ENCODE measurements around the gene PJA1. TPM values are rescaled to one million over a fixed set of nuclear protein-coding genes. Genes with fewer than 3 reads are reported as not detected.

The PJA1 gene
- total RNA-seq, 1 experiment from 2014 or later: 43.1 TPM

DNA sequence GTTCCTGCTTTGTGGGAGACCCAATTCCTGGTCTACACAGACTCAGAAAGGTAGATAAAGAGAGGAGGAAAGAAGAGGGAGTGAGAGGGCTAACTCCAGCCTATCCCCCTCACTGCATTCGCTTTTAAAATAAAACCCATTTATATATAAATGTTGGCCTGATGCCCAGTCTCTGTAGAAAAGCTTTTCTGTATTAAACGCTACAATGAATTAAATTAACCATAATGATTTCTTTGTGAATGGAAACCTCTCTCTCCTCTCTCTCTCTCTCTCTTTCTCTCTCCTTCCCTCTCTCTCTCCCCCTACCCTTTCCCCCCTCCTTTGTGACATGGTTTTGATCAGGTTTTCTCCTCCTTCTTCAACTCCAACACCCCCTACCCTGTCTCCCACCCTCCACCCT is 34.8 kb downstream of the PJA1 start:
- DNase-seq (ENCODE audit: low spot score): no peak
- CTCF ChIA-PET: interaction anchor here (1.2 to 1.4 kb wide), 2 partner anchors 92 to 302 kb away, joined by 3 to 5 read pairs; partner anchors contain the start of gene EFNB1
- POLR2A ChIA-PET: interaction anchor here (0.7 kb wide), 1 partner anchor 39 kb away, joined by 3 read pairs; no protein-coding TSS in a partner anchor
- no peak for ATAC-seq
- Mint-ChIP-seq H3K4me1 (peaks cover 47% of the 10 kb centered on the region), H3K36me3 (no peaks in the 10 kb centered on the region), H3K27me3 (ENCODE audit: low read depth) (peaks cover 42% of the 10 kb centered on the region), H3K27ac (no peak overlapping the region), H3K9me3 (no peaks in the 10 kb centered on the region), H3K4me3 (no peak overlapping the region)
- TF ChIP-seq ZBTB43 (CRISPR knock-in tag; IDR thresholded peaks at IDR 0.05) (no peak), TEAD4 (CRISPR knock-in tag; IDR thresholded peaks at IDR 0.05) (no peak), NFE2L1 (CRISPR knock-in tag; IDR thresholded peaks at IDR 0.05) (no peak), EMX1 (CRISPR knock-in tag; IDR thresholded peaks at IDR 0.05) (no peak), ZNF232 (CRISPR knock-in tag; IDR thresholded peaks at IDR 0.05) (no peak), FOXP4 (CRISPR knock-in tag; IDR thresholded peaks at IDR 0.05) (no peak), SP1 (CRISPR knock-in tag; conservative IDR thresholded peaks at IDR 0.05) (no peak), SOX15 (CRISPR knock-in tag; IDR thresholded peaks at IDR 0.05) (no peak), TP53 (CRISPR knock-in tag; IDR thresholded peaks at IDR 0.05) (no peak), NR2C2 (CRISPR knock-in tag; IDR thresholded peaks at IDR 0.05) (no peak), CBFB (CRISPR knock-in tag; IDR thresholded peaks at IDR 0.05; ENCODE audit: low read depth) (no peak), FOXJ3 (CRISPR knock-in tag; IDR thresholded peaks at IDR 0.05; ENCODE audit: borderline replicate concordance) (no peak), GTF2I (CRISPR knock-in tag; conservative IDR thresholded peaks at IDR 0.05) (no peak), OVOL2 (CRISPR knock-in tag; IDR thresholded peaks at IDR 0.05; ENCODE audit: borderline replicate concordance) (no peak), TCF7 (CRISPR knock-in tag; IDR thresholded peaks at IDR 0.05; ENCODE audit: low read depth) (no peak), FOXK1 (CRISPR knock-in tag; IDR thresholded peaks at IDR 0.05) (no peak)
- TF ChIP-seq, protein P1, sequence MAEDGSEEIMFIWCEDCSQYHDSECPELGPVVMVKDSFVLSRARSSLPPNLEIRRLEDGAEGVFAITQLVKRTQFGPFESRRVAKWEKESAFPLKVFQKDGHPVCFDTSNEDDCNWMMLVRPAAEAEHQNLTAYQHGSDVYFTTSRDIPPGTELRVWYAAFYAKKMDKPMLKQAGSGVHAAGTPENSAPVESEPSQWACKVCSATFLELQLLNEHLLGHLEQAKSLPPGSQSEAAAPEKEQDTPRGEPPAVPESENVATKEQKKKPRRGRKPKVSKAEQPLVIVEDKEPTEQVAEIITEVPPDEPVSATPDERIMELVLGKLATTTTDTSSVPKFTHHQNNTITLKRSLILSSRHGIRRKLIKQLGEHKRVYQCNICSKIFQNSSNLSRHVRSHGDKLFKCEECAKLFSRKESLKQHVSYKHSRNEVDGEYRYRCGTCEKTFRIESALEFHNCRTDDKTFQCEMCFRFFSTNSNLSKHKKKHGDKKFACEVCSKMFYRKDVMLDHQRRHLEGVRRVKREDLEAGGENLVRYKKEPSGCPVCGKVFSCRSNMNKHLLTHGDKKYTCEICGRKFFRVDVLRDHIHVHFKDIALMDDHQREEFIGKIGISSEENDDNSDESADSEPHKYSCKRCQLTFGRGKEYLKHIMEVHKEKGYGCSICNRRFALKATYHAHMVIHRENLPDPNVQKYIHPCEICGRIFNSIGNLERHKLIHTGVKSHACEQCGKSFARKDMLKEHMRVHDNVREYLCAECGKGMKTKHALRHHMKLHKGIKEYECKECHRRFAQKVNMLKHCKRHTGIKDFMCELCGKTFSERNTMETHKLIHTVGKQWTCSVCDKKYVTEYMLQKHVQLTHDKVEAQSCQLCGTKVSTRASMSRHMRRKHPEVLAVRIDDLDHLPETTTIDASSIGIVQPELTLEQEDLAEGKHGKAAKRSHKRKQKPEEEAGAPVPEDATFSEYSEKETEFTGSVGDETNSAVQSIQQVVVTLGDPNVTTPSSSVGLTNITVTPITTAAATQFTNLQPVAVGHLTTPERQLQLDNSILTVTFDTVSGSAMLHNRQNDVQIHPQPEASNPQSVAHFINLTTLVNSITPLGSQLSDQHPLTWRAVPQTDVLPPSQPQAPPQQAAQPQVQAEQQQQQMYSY (CRISPR knock-in tag; IDR thresholded peaks at IDR 0.05): no peak
- TF ChIP-seq, protein P2, sequence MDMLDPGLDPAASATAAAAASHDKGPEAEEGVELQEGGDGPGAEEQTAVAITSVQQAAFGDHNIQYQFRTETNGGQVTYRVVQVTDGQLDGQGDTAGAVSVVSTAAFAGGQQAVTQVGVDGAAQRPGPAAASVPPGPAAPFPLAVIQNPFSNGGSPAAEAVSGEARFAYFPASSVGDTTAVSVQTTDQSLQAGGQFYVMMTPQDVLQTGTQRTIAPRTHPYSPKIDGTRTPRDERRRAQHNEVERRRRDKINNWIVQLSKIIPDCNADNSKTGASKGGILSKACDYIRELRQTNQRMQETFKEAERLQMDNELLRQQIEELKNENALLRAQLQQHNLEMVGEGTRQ (CRISPR knock-in tag; IDR thresholded peaks at IDR 0.05): no peak

- CTCF ChIA-PET: interaction anchor here (0.7 to 2.5 kb wide), 11 partner anchors 9 to 306 kb away, joined by 3 to 18 read pairs (median 6); partner anchors contain the start of gene EFNB1
- peak; percentile 80 for ATAC-seq
- peak; percentile 51 for DNase-seq (ENCODE audit: low spot score)
- no peaks in the 10 kb centered on the region for H3K36me3 Mint-ChIP-seq
- POLR2A ChIA-PET: interaction anchor here (0.5 to 1.1 kb wide), 2 partner anchors 23 to 37 kb away, joined by 3 to 5 read pairs; partner anchors contain the start of gene PJA1
- peak overlapping the region; percentile 45; the same call in 1 of the 2 replicates for H3K4me3 Mint-ChIP-seq
- peaks cover 42% of the 10 kb centered on the region for H3K27me3 Mint-ChIP-seq (ENCODE audit: low read depth)
- peaks cover 30% of the 10 kb centered on the region for H3K4me1 Mint-ChIP-seq
- no peaks in the 10 kb centered on the region for H3K9me3 Mint-ChIP-seq
- H3K27ac Mint-ChIP-seq: no peak overlapping the region
- no peak for TF ChIP-seq CREB1 (CRISPR knock-in tag; IDR thresholded peaks at IDR 0.05)
- TF ChIP-seq, protein P1 (CRISPR knock-in tag; IDR thresholded peaks at IDR 0.05): no peak
- no peak for TF ChIP-seq TEAD1 (CRISPR knock-in tag; IDR thresholded peaks at IDR 0.05)
- no peak for TF ChIP-seq ATF3 (CRISPR knock-in tag; conservative IDR thresholded peaks at IDR 0.05)
These were observed 36.7 kb downstream of the PJA1 start for GRCh38 chrX:69128588-69128987.

Data from WTC11 (cell line).